HUES48 (cell line): ENCODE data around the gene POU6F2.

Source experiments
- H3K27ac ChIP-seq: one replicate; pipeline ENCODE4 v1.7.0; 2013; ENCODE audit warnings: low read depth, low read length, inconsistent platforms
- H3K27me3 ChIP-seq: 2 replicates; pipeline ENCODE4 v1.6.1; 2013; ENCODE audit warnings: mild to moderate bottlenecking, low read length; ENCODE audit not compliant: control insufficient read depth, insufficient read depth
- H3K36me3 ChIP-seq: 2 replicates; pipeline ENCODE4 v1.6.1; 2013; ENCODE audit warnings: low read length; ENCODE audit not compliant: control insufficient read depth, insufficient read depth
- H3K4me1 ChIP-seq: 2 replicates; pipeline ENCODE4 v1.6.1; 2013; ENCODE audit warnings: mild to moderate bottlenecking, low read length; ENCODE audit not compliant: control insufficient read depth, insufficient read depth
- H3K4me3 ChIP-seq: 2 replicates; pipeline ENCODE4 v1.5.1; 2013; ENCODE audit warnings: mild to moderate bottlenecking, low read depth, low read length
- H3K9ac ChIP-seq: 2 replicates; pipeline ENCODE4 v1.6.1; 2013; ENCODE audit warnings: mild to moderate bottlenecking, low read depth, low read length, moderate library complexity
- H3K9me3 ChIP-seq: 2 replicates; pipeline ENCODE4 v1.6.1; 2013; ENCODE audit warnings: low read length; ENCODE audit not compliant: control insufficient read depth, insufficient read depth

The POU6F2 gene

GRCh38 chr7:39399458-39399857 lies 421.7 kb downstream of the POU6F2 start:
- Histone ChIP-seq H3K4me3 (no peak overlapping the region), H3K36me3 (no peaks in the 10 kb centered on the region), H3K27ac (no peak overlapping the region), H3K27me3 (no peaks in the 10 kb centered on the region), H3K4me1 (peaks cover 9% of the 10 kb centered on the region), H3K9me3 (no peaks in the 10 kb centered on the region), H3K9ac (no peak overlapping the region)

GRCh38 chr7:39399986-39400385 lies 422.3 kb downstream of the POU6F2 start:
- Histone ChIP-seq H3K27me3 (no peaks in the 10 kb centered on the region), H3K9ac (no peak overlapping the region), H3K9me3 (no peaks in the 10 kb centered on the region), H3K27ac (no peak overlapping the region), H3K4me3 (no peak overlapping the region), H3K36me3 (no peaks in the 10 kb centered on the region), H3K4me1 (peaks cover 9% of the 10 kb centered on the region)

GRCh38 chr7:39400836-39401235 lies 423.1 kb downstream of the POU6F2 start:
- Histone ChIP-seq H3K4me3 (no peak overlapping the region), H3K27ac (no peak overlapping the region)

GRCh38 chr7:39402034-39402433 lies 424.3 kb downstream of the POU6F2 start:
- Histone ChIP-seq H3K27ac (no peak overlapping the region), H3K36me3 (no peaks in the 10 kb centered on the region), H3K27me3 (no peaks in the 10 kb centered on the region), H3K9ac (no peak overlapping the region), H3K4me1 (peaks cover 15% of the 10 kb centered on the region), H3K9me3 (no peaks in the 10 kb centered on the region), H3K4me3 (no peak overlapping the region)

More at GRCh38 chr7:39400836-39401235, 423.1 kb downstream of the POU6F2 start:
- H3K4me1 ChIP-seq = peaks cover 9% of the 10 kb centered on the region
- H3K27me3 ChIP-seq = no peaks in the 10 kb centered on the region
- H3K9ac ChIP-seq = no peak overlapping the region
- no peaks in the 10 kb centered on the region for H3K36me3 ChIP-seq
- no peaks in the 10 kb centered on the region for H3K9me3 ChIP-seq

- Histone ChIP-seq H3K4me3 (no peak overlapping the region), H3K4me1 (peaks cover 26% of the 10 kb centered on the region), H3K27ac (no peak overlapping the region), H3K9ac (no peak overlapping the region), H3K36me3 (no peaks in the 10 kb centered on the region), H3K9me3 (no peaks in the 10 kb centered on the region), H3K27me3 (no peaks in the 10 kb centered on the region)
Observed at GRCh38 chr7:39404907-39405306, 427.2 kb downstream of the POU6F2 start.

GRCh38 chr7:39405581-39405980 lies 427.9 kb downstream of the POU6F2 start:
- H3K9ac ChIP-seq = no peak overlapping the region
- H3K27me3 ChIP-seq = no peaks in the 10 kb centered on the region
- H3K9me3 ChIP-seq = no peaks in the 10 kb centered on the region
- no peak overlapping the region for H3K4me3 ChIP-seq
- H3K4me1 ChIP-seq = peaks cover 21% of the 10 kb centered on the region
- H3K27ac ChIP-seq = no peak overlapping the region
- H3K36me3 ChIP-seq = no peaks in the 10 kb centered on the region

- peaks cover 17% of the 10 kb centered on the region; the same call in 1 of the 2 replicates for H3K4me1 ChIP-seq
- no peaks in the 10 kb centered on the region for H3K36me3 ChIP-seq
- H3K9ac ChIP-seq = no peak overlapping the region
- no peak overlapping the region for H3K4me3 ChIP-seq
- H3K27me3 ChIP-seq = no peaks in the 10 kb centered on the region
- no peaks in the 10 kb centered on the region for H3K9me3 ChIP-seq
- no peak overlapping the region for H3K27ac ChIP-seq
Observed at GRCh38 chr7:39406467-39406866, 428.8 kb downstream of the POU6F2 start.

GRCh38 chr7:39407137-39407536 lies 429.4 kb downstream of the POU6F2 start:
- Histone ChIP-seq H3K4me1 (peaks cover 17% of the 10 kb centered on the region; the same call in 1 of the 2 replicates), H3K27ac (no peak overlapping the region), H3K9ac (no peak overlapping the region), H3K4me3 (no peak overlapping the region), H3K27me3 (no peaks in the 10 kb centered on the region), H3K36me3 (no peaks in the 10 kb centered on the region), H3K9me3 (no peaks in the 10 kb centered on the region)

- Histone ChIP-seq H3K9ac (no peak overlapping the region), H3K9me3 (no peaks in the 10 kb centered on the region), H3K4me3 (no peak overlapping the region), H3K36me3 (no peaks in the 10 kb centered on the region), H3K4me1 (peaks cover 17% of the 10 kb centered on the region; the same call in 1 of the 2 replicates), H3K27ac (no peak overlapping the region), H3K27me3 (no peaks in the 10 kb centered on the region)
Observed at GRCh38 chr7:39407723-39408122, 430.0 kb downstream of the POU6F2 start.

- H3K27me3 ChIP-seq = no peaks in the 10 kb centered on the region
- no peaks in the 10 kb centered on the region for H3K36me3 ChIP-seq
- no peak overlapping the region for H3K9ac ChIP-seq
- no peak overlapping the region for H3K4me3 ChIP-seq
- no peak overlapping the region for H3K27ac ChIP-seq
- no peaks in the 10 kb centered on the region for H3K9me3 ChIP-seq
- H3K4me1 ChIP-seq = peaks cover 17% of the 10 kb centered on the region; the same call in 1 of the 2 replicates
Observed at GRCh38 chr7:39408906-39409305, 431.2 kb downstream of the POU6F2 start.

GRCh38 chr7:39410582-39410981 lies 432.9 kb downstream of the POU6F2 start:
- no peaks in the 10 kb centered on the region for H3K9me3 ChIP-seq
- no peak overlapping the region for H3K27ac ChIP-seq
- no peak overlapping the region for H3K4me3 ChIP-seq
- no peaks in the 10 kb centered on the region for H3K27me3 ChIP-seq
- H3K9ac ChIP-seq = no peak overlapping the region
- H3K36me3 ChIP-seq = no peaks in the 10 kb centered on the region
- H3K4me1 ChIP-seq = peaks cover 17% of the 10 kb centered on the region; the same call in 1 of the 2 replicates
